ENCODE data around the gene IL20.

DNA sequence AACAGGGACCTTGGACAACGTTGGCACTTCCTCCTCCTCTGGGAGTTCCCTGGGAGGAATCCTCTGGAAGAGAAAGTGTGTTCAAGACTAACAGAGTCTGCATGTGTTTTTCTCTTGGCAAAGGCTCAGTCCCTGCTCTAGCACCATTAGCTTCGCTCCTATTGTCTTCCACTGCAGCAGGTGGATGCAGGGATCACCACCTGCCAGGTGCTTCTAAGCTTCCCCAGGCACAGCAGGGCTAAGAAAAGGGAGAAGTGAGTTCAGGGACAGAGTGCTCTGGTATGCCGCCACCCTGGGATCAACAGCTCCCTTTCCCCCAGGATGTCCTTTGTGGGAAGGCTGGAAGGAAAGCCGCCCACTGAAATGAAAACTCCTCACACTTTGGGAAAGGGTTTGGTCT, 43.9 kb upstream of the IL20 start:
- no peak for TF ChIP-seq CREM (IDR thresholded peaks at IDR 0.05)
- no peak for TF ChIP-seq CREM (CRISPR knock-in tag; IDR thresholded peaks at IDR 0.05)
- TF ChIP-seq, protein P1, sequence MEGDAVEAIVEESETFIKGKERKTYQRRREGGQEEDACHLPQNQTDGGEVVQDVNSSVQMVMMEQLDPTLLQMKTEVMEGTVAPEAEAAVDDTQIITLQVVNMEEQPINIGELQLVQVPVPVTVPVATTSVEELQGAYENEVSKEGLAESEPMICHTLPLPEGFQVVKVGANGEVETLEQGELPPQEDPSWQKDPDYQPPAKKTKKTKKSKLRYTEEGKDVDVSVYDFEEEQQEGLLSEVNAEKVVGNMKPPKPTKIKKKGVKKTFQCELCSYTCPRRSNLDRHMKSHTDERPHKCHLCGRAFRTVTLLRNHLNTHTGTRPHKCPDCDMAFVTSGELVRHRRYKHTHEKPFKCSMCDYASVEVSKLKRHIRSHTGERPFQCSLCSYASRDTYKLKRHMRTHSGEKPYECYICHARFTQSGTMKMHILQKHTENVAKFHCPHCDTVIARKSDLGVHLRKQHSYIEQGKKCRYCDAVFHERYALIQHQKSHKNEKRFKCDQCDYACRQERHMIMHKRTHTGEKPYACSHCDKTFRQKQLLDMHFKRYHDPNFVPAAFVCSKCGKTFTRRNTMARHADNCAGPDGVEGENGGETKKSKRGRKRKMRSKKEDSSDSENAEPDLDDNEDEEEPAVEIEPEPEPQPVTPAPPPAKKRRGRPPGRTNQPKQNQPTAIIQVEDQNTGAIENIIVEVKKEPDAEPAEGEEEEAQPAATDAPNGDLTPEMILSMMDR (CRISPR knock-in tag; IDR thresholded peaks at IDR 0.05): no peak
- no peak for TF ChIP-seq EZH2 (conservative IDR thresholded peaks at IDR 0.05; ENCODE audit: low read depth, low read length)
- no peak for TF ChIP-seq CBX1 (IDR thresholded peaks at IDR 0.05; ENCODE audit: low read depth)
- TF ChIP-seq, protein P2, sequence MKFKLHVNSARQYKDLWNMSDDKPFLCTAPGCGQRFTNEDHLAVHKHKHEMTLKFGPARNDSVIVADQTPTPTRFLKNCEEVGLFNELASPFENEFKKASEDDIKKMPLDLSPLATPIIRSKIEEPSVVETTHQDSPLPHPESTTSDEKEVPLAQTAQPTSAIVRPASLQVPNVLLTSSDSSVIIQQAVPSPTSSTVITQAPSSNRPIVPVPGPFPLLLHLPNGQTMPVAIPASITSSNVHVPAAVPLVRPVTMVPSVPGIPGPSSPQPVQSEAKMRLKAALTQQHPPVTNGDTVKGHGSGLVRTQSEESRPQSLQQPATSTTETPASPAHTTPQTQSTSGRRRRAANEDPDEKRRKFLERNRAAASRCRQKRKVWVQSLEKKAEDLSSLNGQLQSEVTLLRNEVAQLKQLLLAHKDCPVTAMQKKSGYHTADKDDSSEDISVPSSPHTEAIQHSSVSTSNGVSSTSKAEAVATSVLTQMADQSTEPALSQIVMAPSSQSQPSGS (CRISPR knock-in tag; IDR thresholded peaks at IDR 0.05): no peak
- TF ChIP-seq, protein P3, sequence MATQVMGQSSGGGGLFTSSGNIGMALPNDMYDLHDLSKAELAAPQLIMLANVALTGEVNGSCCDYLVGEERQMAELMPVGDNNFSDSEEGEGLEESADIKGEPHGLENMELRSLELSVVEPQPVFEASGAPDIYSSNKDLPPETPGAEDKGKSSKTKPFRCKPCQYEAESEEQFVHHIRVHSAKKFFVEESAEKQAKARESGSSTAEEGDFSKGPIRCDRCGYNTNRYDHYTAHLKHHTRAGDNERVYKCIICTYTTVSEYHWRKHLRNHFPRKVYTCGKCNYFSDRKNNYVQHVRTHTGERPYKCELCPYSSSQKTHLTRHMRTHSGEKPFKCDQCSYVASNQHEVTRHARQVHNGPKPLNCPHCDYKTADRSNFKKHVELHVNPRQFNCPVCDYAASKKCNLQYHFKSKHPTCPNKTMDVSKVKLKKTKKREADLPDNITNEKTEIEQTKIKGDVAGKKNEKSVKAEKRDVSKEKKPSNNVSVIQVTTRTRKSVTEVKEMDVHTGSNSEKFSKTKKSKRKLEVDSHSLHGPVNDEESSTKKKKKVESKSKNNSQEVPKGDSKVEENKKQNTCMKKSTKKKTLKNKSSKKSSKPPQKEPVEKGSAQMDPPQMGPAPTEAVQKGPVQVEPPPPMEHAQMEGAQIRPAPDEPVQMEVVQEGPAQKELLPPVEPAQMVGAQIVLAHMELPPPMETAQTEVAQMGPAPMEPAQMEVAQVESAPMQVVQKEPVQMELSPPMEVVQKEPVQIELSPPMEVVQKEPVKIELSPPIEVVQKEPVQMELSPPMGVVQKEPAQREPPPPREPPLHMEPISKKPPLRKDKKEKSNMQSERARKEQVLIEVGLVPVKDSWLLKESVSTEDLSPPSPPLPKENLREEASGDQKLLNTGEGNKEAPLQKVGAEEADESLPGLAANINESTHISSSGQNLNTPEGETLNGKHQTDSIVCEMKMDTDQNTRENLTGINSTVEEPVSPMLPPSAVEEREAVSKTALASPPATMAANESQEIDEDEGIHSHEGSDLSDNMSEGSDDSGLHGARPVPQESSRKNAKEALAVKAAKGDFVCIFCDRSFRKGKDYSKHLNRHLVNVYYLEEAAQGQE (IDR thresholded peaks at IDR 0.05; ENCODE audit: borderline replicate concordance in 1 of 2, low read depth in 1 of 2, low read length in 2 of 2): no peak
- no peak for TF ChIP-seq HNRNPLL (IDR thresholded peaks at IDR 0.05; ENCODE audit: low read depth, low read length, poor library complexity, severe bottlenecking)
